Measurements from ENCODE around the gene MYO1E.
"Not testable (repeated sequence)": the region's sequence is repeated elsewhere in the genome, so short reads cannot be mapped to it uniquely, and the experiment has no call there.

The MYO1E gene

DNA sequence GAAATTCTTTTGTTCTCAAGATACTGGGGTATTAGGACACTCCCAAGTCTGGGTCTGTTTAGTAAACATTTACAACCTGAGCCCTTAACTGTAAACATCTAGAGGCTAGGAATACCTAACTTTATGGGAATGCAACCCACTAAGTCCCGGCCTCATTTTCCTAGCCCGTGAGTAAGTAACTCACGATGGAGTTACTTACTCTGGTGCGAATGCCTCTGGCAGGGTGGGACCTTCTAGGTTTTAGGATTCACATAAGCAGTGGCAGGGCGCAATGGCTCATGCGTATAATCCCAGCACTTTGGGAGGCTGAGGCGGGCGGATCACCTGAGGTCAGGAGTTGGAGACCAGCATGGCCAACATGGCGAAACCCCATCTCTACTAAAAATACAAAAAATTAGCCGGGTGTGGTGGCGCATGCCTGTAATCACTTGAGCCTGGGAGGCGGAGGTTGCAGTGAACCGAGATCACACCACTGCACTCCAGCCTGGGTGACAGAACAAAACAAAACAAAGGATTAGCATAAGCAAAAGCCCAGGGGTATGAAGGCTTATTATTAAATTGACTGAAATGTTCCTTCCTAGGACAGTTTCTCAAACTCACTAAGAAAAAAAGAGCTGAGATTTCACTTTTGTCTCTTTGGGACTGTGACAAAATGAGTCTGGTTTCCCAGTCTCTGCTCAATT, 14.7 kb upstream of the MYO1E start:
- DNase-seq: not testable (repeated sequence)

- DNase-seq: no peak
Measured at GRCh38 chr15:59385171-59385570, 12.5 kb upstream of the MYO1E start.

DNA sequence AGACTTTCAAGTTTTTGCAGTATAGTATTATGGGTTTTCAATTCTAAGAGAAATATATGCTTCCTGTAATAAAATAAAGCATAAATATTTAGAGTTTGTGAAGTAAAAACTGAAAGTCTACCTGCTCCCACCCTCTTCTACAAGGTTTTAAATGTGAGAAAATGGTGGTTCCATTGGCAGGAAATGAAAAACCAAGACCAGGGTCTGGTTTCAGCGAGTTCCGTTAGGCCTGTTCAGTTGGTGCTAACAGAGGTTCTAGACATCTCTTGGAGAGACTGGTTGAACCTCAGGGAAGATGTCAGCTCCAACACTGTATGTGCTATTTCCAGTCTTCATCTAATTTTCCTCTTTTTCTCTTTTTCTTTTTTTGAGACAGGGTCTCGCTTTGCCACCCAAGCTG, 11.8 kb upstream of the MYO1E start:
- no peak for DNase-seq

GRCh38 chr15:59380902-59381610, 8.4 kb upstream of the MYO1E start:
- DNase-seq: no peak

DNA sequence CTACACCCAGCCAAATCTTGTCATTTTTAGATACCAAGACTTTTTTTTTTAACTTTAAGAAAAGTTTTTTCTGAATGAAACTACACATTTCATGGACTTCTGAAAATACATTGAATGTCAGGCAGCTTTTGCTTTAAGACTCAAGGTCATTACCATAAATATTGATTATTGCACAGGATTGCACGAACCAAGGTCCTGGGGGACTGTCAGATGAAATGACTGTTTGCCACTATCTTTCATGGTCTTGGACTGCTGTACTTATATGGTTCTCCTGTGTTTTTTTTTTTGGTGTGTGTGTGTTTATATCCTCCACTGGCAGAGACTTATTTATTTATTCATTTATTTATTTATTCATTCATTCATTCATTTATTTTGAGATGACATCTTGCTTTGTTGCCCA, 6.9 kb upstream of the MYO1E start:
- no peak for DNase-seq

- no peak for DNase-seq
Measured at GRCh38 chr15:59378855-59379254, 6.2 kb upstream of the MYO1E start.

GRCh38 chr15:59377924-59378323, 5.3 kb upstream of the MYO1E start:
- DNase-seq: no peak

GRCh38 chr15:59376733-59377132, 4.1 kb upstream of the MYO1E start:
- DNase-seq: peak; percentile 0

DNA sequence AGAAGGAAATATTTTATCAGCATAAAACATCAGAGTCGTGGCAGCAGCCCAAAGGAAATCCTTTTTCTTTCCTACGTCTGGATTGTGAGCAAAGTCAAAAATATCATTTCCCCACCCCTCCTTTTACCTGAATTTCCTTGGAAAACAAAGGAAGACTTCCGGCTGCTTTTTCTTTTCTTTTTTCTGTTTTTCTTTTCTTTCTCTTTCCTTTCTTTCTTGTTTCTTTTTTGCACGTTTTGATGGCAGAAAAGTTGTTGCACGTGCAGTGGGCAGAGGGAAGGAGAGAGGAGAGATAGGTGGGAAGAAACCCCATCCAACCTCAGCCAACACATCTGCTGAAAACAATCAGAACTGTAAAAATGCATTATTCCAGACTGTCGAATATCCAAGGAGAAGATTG, 544 bp upstream of the MYO1E start:
- DNase-seq: no peak

DNA sequence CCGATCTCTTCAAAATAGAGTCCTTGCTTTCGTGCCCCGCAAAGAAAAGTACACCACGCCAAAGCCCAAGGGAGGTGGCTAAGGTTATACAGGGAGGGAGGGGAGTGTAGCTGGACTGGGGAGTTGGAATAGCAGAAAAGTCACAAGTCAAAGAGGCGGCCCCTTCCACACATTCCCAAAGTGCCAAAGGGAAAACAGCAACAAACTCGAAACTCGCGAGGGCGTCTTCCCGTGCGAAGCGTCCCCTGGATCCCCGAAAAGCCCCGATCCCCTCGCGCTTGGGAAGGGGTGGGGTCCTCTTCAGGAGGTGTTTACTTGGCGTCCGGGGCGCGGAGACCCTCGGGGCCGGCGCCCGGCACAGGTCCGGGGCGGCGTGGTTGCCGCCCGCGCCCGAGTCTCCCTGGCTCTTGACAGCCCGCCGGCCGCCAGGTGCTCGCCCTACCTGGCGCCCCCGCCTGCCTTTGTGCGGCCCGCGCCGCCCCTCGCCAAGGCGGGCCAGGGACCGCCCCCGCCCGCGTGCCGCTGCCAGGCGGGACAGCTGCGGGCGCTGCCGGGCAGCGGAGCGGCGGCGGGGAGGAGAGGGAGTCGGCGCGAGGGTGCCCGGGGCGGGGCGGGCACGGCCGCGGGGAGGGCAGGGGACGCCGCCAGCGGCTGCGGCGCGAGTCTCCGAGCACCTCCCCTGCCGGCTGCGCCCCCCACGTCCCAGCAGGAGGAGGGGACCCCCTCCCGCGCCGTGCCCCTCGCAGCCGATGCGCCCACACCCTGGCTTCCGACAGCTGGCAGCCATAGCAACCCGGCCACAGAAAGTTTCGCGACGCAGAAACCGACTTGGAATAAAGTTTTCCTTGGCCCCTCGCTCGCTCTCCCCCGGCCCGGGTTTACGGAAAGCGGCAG, 966 bp downstream of the MYO1E start:
- DNase-seq: peak; percentile 28

DNA sequence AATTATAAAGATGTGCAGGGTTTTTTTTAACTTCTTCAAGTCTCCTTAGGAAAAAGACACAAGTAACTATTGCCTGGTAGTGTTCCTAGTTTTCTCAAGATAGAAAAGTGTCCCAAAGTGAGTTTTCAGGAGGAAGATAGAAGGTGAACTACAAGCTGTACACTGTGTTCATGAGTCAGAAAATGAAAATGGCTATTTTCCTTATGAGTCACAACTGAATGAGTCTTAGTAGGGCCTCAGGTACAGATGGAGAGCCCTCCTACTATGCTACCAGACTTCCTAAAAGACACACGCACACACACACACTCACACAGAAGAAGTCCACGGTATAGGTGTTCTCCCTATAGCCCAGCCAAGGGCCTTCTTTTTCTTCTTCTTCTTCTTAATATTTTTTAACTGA, 3.1 kb downstream of the MYO1E start:
- no peak for DNase-seq

- DNase-seq: no peak
Measured at GRCh38 chr15:59367022-59367451, 5.6 kb downstream of the MYO1E start.

- DNase-seq: no peak
Measured at GRCh38 chr15:59366333-59367021, 6.2 kb downstream of the MYO1E start.

GRCh38 chr15:59364248-59364647, 8.4 kb downstream of the MYO1E start:
- no peak for DNase-seq

- no peak for DNase-seq
Measured at GRCh38 chr15:59362331-59362730, 10.3 kb downstream of the MYO1E start.

DNA sequence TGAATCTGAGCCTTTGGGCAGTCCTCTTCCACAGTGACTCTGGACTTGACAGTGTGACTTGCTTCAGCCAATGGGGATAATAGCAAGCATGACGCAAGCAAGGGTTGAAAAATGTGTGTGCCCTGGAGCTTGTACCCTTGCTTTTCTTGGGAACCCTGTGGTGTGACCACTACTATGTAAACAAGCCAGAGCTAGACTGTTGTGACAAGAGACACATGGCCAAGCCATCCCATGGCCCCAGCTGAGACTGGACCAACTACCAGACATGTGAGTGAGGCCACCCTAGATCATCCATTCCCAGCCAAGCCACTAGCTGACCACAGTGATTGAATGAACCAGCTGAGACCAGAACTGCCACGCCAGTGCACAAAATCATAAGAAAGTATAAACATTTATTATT, 11.8 kb downstream of the MYO1E start:
- no peak for DNase-seq

DNA sequence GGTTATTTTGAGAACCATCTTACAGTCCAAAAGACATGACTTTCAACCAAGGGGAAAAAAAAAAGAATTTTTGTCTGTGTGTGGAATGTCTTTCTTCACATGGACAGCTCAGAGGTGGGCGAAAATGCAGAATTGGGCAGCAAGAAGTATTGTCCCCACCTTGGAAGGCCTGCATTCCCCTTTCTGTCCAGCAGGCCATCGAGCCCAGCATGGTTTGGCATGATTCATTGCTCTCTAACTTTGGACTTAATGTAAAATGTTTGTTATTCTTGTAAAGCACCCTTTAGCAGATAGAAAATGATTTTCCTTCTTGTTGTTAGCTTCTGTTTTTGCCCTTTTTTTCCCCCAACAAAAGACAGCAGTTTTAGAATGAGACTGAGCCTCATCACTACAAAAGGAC, 12.4 kb downstream of the MYO1E start:
- no peak for DNase-seq

DNA sequence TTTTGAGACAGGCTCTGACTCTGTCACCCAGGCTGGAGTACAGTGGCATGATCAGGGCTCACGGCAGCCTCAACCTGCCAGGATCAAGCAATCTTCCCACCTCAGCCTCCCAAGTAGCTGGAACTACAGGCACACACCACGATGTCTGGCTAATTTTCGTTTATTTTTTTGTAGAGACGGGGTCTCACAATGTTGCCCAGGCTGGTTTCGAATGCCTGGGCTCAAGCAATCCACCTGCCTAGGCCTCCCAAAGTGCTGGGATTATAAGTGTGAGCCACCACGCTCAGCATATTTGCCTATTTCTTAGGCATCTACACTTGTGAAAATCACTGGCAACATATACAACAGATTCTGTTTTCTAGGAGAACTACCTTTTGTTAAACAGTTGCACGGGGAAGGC, 16.9 kb downstream of the MYO1E start:
- no peak for DNase-seq

GRCh38 chr15:59354417-59355031, 18.1 kb downstream of the MYO1E start:
- DNase-seq: no peak

- no peak for DNase-seq
Measured at GRCh38 chr15:59353994-59354416, 18.7 kb downstream of the MYO1E start.

DNA sequence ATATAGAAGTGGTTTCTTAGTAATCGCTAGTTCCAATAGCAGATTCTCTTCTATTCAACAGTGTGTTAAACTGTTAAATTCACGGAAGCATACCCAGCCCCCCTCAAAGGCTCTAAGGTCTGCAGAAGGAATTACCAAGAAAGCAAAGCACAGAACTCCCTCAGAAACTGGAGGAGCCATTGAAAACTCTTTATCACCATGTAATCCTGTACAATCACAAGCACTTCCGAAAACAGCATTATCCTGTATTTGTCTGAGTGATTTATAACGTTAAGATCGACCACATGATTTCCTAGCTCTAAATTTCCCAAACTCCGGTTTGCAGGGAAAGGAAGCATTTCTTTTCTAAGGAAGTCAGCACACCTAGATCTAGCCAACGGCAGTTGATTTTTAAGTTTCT, 20.0 kb downstream of the MYO1E start:
- no peak for DNase-seq

GRCh38 chr15:59352189-59352588, 20.5 kb downstream of the MYO1E start:
- no peak for DNase-seq

DNA sequence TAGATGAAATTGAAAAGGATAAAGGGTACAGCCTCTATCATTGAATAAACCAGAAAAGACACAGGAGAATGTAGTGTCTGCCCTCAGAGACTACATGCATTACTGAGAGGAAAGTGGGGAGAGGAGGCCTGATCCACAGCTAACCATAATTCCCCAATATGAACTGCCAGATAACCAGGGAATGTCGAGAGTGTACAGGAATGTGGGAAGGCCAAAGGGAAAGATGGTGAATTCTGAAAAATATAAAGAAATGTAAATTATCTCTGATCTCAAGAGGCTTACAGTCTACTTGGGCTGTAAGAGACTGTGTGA, 22.3 kb downstream of the MYO1E start:
- DNase-seq: no peak

Data from COR-L47 (cell line).